ENCODE measurements around the gene BRINP3. TPM values are rescaled to one million over a fixed set of nuclear protein-coding genes. Genes with fewer than 3 reads are reported as not detected.

BRINP3 gene
- total and polyA plus RNA-seq, 4 experiments from 2014 or later: not detected

GRCh38 chr1:190274721-190275120 lies 202.9 kb downstream of the BRINP3 start:
- H3K36me3 ChIP-seq (ENCODE audit: insufficient read depth, low read length): no peaks in the 10 kb centered on the region
- no peaks in the 10 kb centered on the region for H3K4me1 ChIP-seq (ENCODE audit: insufficient read depth, low read length)
- DNase-seq: no peak
- ChIA-PET CTCF (ENCODE audit: partially characterized antibody) (no interaction called here), POLR2A (ENCODE audit: partially characterized antibody) (no interaction called here)
- H3K4me1 Mint-ChIP-seq: no peaks in the 10 kb centered on the region
- no peak overlapping the region for H3K27ac Mint-ChIP-seq
- H3K27me3 ChIP-seq (ENCODE audit: insufficient read depth, low read length): no peaks in the 10 kb centered on the region
- intact Hi-C loops (cut with micrococcal nuclease): no loop called here
- H3K27me3 Mint-ChIP-seq: no peaks in the 10 kb centered on the region
- H3K9me3 Mint-ChIP-seq: peaks cover 0 to 6% (median 0%) of the 10 kb centered on the region in 8 donors
- H3K9me3 ChIP-seq (ENCODE audit: control insufficient read depth in 1 of 2, low read length in 2 of 2): peaks cover 0 to 2% of the 10 kb centered on the region in 2 donors
- no peak overlapping the region for H3K4me3 ChIP-seq (ENCODE audit: low read length in 2 of 2)
- H3K4me3 Mint-ChIP-seq: no peak overlapping the region
- no peaks in the 10 kb centered on the region for H3K36me3 Mint-ChIP-seq
- no peak overlapping the region for H3K27ac ChIP-seq (ENCODE audit: low read depth, low read length)

GRCh38 chr1:190273161-190273560 lies 204.5 kb downstream of the BRINP3 start:
- intact Hi-C loops (cut with micrococcal nuclease): no loop called here
- H3K9me3 ChIP-seq (ENCODE audit: control insufficient read depth in 1 of 2, low read length in 2 of 2): peaks cover 0 to 2% of the 10 kb centered on the region in 2 donors
- DNase-seq: no peak
- H3K4me3 ChIP-seq (ENCODE audit: low read length in 2 of 2): no peak overlapping the region
- CTCF ChIA-PET (ENCODE audit: partially characterized antibody): no interaction called here
- H3K4me1 ChIP-seq (ENCODE audit: insufficient read depth, low read length): no peaks in the 10 kb centered on the region
- Mint-ChIP-seq H3K4me1 (no peaks in the 10 kb centered on the region), H3K27me3 (no peaks in the 10 kb centered on the region), H3K4me3 (no peak overlapping the region), H3K27ac (no peak overlapping the region), H3K9me3 (peaks cover 0 to 6% (median 0%) of the 10 kb centered on the region in 8 donors), H3K36me3 (no peaks in the 10 kb centered on the region)
- no peaks in the 10 kb centered on the region for H3K27me3 ChIP-seq (ENCODE audit: insufficient read depth, low read length)
- H3K36me3 ChIP-seq (ENCODE audit: insufficient read depth, low read length): no peaks in the 10 kb centered on the region
- no peak overlapping the region for H3K27ac ChIP-seq (ENCODE audit: low read depth, low read length)
- POLR2A ChIA-PET (ENCODE audit: partially characterized antibody): no interaction called here

GRCh38 chr1:190262538-190262937 lies 215.1 kb downstream of the BRINP3 start:
- H3K4me1 Mint-ChIP-seq: no peaks in the 10 kb centered on the region
- H3K36me3 ChIP-seq (ENCODE audit: insufficient read depth, low read length): no peaks in the 10 kb centered on the region
- no peak overlapping the region for H3K4me3 ChIP-seq (ENCODE audit: low read length in 2 of 2)
- H3K27me3 ChIP-seq (ENCODE audit: insufficient read depth, low read length): no peaks in the 10 kb centered on the region
- no peak overlapping the region for H3K27ac ChIP-seq (ENCODE audit: low read depth, low read length)
- no peaks in the 10 kb centered on the region for H3K27me3 Mint-ChIP-seq
- no peaks in the 10 kb centered on the region for H3K9me3 ChIP-seq (ENCODE audit: control insufficient read depth in 1 of 2, low read length in 2 of 2)
- no peak overlapping the region for H3K4me3 Mint-ChIP-seq
- no peaks in the 10 kb centered on the region for H3K4me1 ChIP-seq (ENCODE audit: insufficient read depth, low read length)
- no peaks in the 10 kb centered on the region for H3K36me3 Mint-ChIP-seq
- no peak for DNase-seq
- H3K9me3 Mint-ChIP-seq: peaks cover 0 to 20% (median 10%) of the 10 kb centered on the region in 8 donors
- H3K27ac Mint-ChIP-seq: peak overlapping the region in 1 of 7 donors; percentile 38
- CTCF ChIA-PET (ENCODE audit: partially characterized antibody): no interaction called here
- POLR2A ChIA-PET (ENCODE audit: partially characterized antibody): no interaction called here
- intact Hi-C loops (cut with micrococcal nuclease): no loop called here

- H3K4me3 Mint-ChIP-seq: no peak overlapping the region
- no peaks in the 10 kb centered on the region for H3K9me3 ChIP-seq (ENCODE audit: control insufficient read depth in 1 of 2, low read length in 2 of 2)
- ChIA-PET CTCF (ENCODE audit: partially characterized antibody) (no interaction called here), POLR2A (ENCODE audit: partially characterized antibody) (no interaction called here)
- intact Hi-C loops (cut with micrococcal nuclease): no loop called here
- H3K4me3 ChIP-seq (ENCODE audit: low read length in 2 of 2): no peak overlapping the region
- H3K4me1 ChIP-seq (ENCODE audit: insufficient read depth, low read length): no peaks in the 10 kb centered on the region
- no peak overlapping the region for H3K27ac ChIP-seq (ENCODE audit: low read depth, low read length)
- H3K36me3 Mint-ChIP-seq: no peaks in the 10 kb centered on the region
- no peaks in the 10 kb centered on the region for H3K27me3 Mint-ChIP-seq
- H3K9me3 Mint-ChIP-seq: peaks cover 3 to 31% (median 18%) of the 10 kb centered on the region in 8 donors
- DNase-seq: no peak
- no peaks in the 10 kb centered on the region for H3K4me1 Mint-ChIP-seq
- no peaks in the 10 kb centered on the region for H3K27me3 ChIP-seq (ENCODE audit: insufficient read depth, low read length)
- H3K36me3 ChIP-seq (ENCODE audit: insufficient read depth, low read length): no peaks in the 10 kb centered on the region
- H3K27ac Mint-ChIP-seq: no peak overlapping the region
Measured at GRCh38 chr1:190259424-190259823, 218.2 kb downstream of the BRINP3 start.

GRCh38 chr1:190258003-190258402 lies 219.7 kb downstream of the BRINP3 start:
- H3K4me3 ChIP-seq (ENCODE audit: low read length in 2 of 2): no peak overlapping the region
- ChIA-PET POLR2A (ENCODE audit: partially characterized antibody) (no interaction called here), CTCF (ENCODE audit: partially characterized antibody) (no interaction called here)
- H3K36me3 ChIP-seq (ENCODE audit: insufficient read depth, low read length): no peaks in the 10 kb centered on the region
- H3K4me3 Mint-ChIP-seq: no peak overlapping the region
- intact Hi-C loops (cut with micrococcal nuclease): no loop called here
- H3K4me1 ChIP-seq (ENCODE audit: insufficient read depth, low read length): no peaks in the 10 kb centered on the region
- H3K27ac Mint-ChIP-seq: no peak overlapping the region
- no peaks in the 10 kb centered on the region for H3K9me3 ChIP-seq (ENCODE audit: control insufficient read depth in 1 of 2, low read length in 2 of 2)
- no peaks in the 10 kb centered on the region for H3K27me3 Mint-ChIP-seq
- H3K36me3 Mint-ChIP-seq: no peaks in the 10 kb centered on the region
- no peaks in the 10 kb centered on the region for H3K4me1 Mint-ChIP-seq
- H3K9me3 Mint-ChIP-seq: peaks cover 3 to 35% (median 15%) of the 10 kb centered on the region in 8 donors
- DNase-seq: no peak
- H3K27ac ChIP-seq (ENCODE audit: low read depth, low read length): no peak overlapping the region
- H3K27me3 ChIP-seq (ENCODE audit: insufficient read depth, low read length): no peaks in the 10 kb centered on the region

- Histone ChIP-seq H3K4me1 (ENCODE audit: insufficient read depth, low read length) (no peaks in the 10 kb centered on the region), H3K4me3 (ENCODE audit: low read length in 2 of 2) (no peak overlapping the region), H3K27me3 (ENCODE audit: insufficient read depth, low read length) (no peaks in the 10 kb centered on the region), H3K9me3 (ENCODE audit: control insufficient read depth in 1 of 2, low read length in 2 of 2) (no peaks in the 10 kb centered on the region), H3K27ac (ENCODE audit: low read depth, low read length) (no peak overlapping the region), H3K36me3 (ENCODE audit: insufficient read depth, low read length) (no peaks in the 10 kb centered on the region)
- no peak overlapping the region for H3K4me3 Mint-ChIP-seq
- ChIA-PET POLR2A (ENCODE audit: partially characterized antibody) (no interaction called here), CTCF (ENCODE audit: partially characterized antibody) (no interaction called here)
- no peak for DNase-seq
- H3K9me3 Mint-ChIP-seq: peaks cover 5 to 37% (median 14%) of the 10 kb centered on the region in 8 donors
- no peaks in the 10 kb centered on the region for H3K4me1 Mint-ChIP-seq
- H3K27ac Mint-ChIP-seq: no peak overlapping the region
- no peaks in the 10 kb centered on the region for H3K27me3 Mint-ChIP-seq
- no peaks in the 10 kb centered on the region for H3K36me3 Mint-ChIP-seq
- intact Hi-C loops (cut with micrococcal nuclease): no loop called here
Measured at GRCh38 chr1:190252046-190252445, 225.6 kb downstream of the BRINP3 start.

GRCh38 chr1:190250368-190250767 lies 227.3 kb downstream of the BRINP3 start:
- H3K4me1 ChIP-seq (ENCODE audit: insufficient read depth, low read length): no peaks in the 10 kb centered on the region
- H3K27ac ChIP-seq (ENCODE audit: low read depth, low read length): no peak overlapping the region
- Mint-ChIP-seq H3K36me3 (no peaks in the 10 kb centered on the region), H3K27me3 (no peaks in the 10 kb centered on the region), H3K9me3 (peaks cover under 1 to 25% (median 8%) of the 10 kb centered on the region in 8 donors), H3K4me3 (no peak overlapping the region), H3K4me1 (no peaks in the 10 kb centered on the region), H3K27ac (no peak overlapping the region)
- no peaks in the 10 kb centered on the region for H3K36me3 ChIP-seq (ENCODE audit: insufficient read depth, low read length)
- no peak for DNase-seq
- CTCF ChIA-PET (ENCODE audit: partially characterized antibody): no interaction called here
- intact Hi-C loops (cut with micrococcal nuclease): no loop called here
- no peaks in the 10 kb centered on the region for H3K9me3 ChIP-seq (ENCODE audit: control insufficient read depth in 1 of 2, low read length in 2 of 2)
- POLR2A ChIA-PET (ENCODE audit: partially characterized antibody): no interaction called here
- no peaks in the 10 kb centered on the region for H3K27me3 ChIP-seq (ENCODE audit: insufficient read depth, low read length)
- no peak overlapping the region for H3K4me3 ChIP-seq (ENCODE audit: low read length in 2 of 2)

- Histone ChIP-seq H3K27ac (ENCODE audit: low read depth, low read length) (no peak overlapping the region), H3K9me3 (ENCODE audit: control insufficient read depth in 1 of 2, low read length in 2 of 2) (no peaks in the 10 kb centered on the region), H3K27me3 (ENCODE audit: insufficient read depth, low read length) (no peaks in the 10 kb centered on the region), H3K4me1 (ENCODE audit: insufficient read depth, low read length) (no peaks in the 10 kb centered on the region), H3K36me3 (ENCODE audit: insufficient read depth, low read length) (no peaks in the 10 kb centered on the region), H3K4me3 (ENCODE audit: low read length in 2 of 2) (no peak overlapping the region)
- POLR2A ChIA-PET (ENCODE audit: partially characterized antibody): no interaction called here
- H3K4me3 Mint-ChIP-seq: no peak overlapping the region
- H3K9me3 Mint-ChIP-seq: peaks cover 0 to 13% (median 4%) of the 10 kb centered on the region in 8 donors
- no peaks in the 10 kb centered on the region for H3K4me1 Mint-ChIP-seq
- H3K36me3 Mint-ChIP-seq: no peaks in the 10 kb centered on the region
- intact Hi-C loops (cut with micrococcal nuclease): no loop called here
- DNase-seq: no peak
- H3K27ac Mint-ChIP-seq: no peak overlapping the region
- CTCF ChIA-PET (ENCODE audit: partially characterized antibody): no interaction called here
- no peaks in the 10 kb centered on the region for H3K27me3 Mint-ChIP-seq
Measured at GRCh38 chr1:190244406-190244805, 233.3 kb downstream of the BRINP3 start.
